PC-9 (cell line): ENCODE measurements around the gene AQP3. TPM values are rescaled to one million over a fixed set of nuclear protein-coding genes. Genes with fewer than 3 reads are reported as not detected.
A peak's percentile ranks its signal among the peaks of the same experiment; 100 is the strongest.

Experiments
- BruUV-seq: library from RNA; stranded (reverse); fragments of 400-500 nt; replicated peaks from 2 replicates; lab custom pipeline; 2021; lab: Mats Ljungman, UMichigan
- CTCF ChIA-PET: fragments of 300-600 bp; sonication (Branson Sonifier 250); formaldehyde crosslinking; loops from one replicate; lab custom pipeline; 2022; ENCODE audit warnings: antibody characterized with exemption; lab: Charles Lee
- POLR2A ChIA-PET: fragments of 300-600 bp; sonication (Branson Sonifier 250); formaldehyde crosslinking; loops from one replicate; lab custom pipeline; 2022; ENCODE audit warnings: antibody characterized with exemption; ENCODE audit not compliant: unreplicated experiment; lab: Charles Lee
- DNase-seq, 2 experiments: peaks; one replicate each; pipeline versions ENCODE4 v3.0.0 to v3.0.0-alpha.2; 2015 to 2022; ENCODE audit warnings: mixed read lengths in 1 of 2
- H2AFZ ChIP-seq: fragments of 200-600 bp; sonication (generic); 2 replicates; pipeline ENCODE4 v1.8.1; 2017; ENCODE audit warnings: antibody characterized with exemption
- H3F3A ChIP-seq: fragments of 200-600 bp; sonication (generic); 2 replicates; pipeline ENCODE4 v1.8.1; 2017; ENCODE audit warnings: antibody characterized with exemption, mild to moderate bottlenecking, low read depth; ENCODE audit not compliant: insufficient read depth
- H3K27ac ChIP-seq: fragments of 200-600 bp; sonication (generic); 2 replicates; pipeline ENCODE4 v1.6.1; 2016; ENCODE audit warnings: mixed run types
- H3K27me3 ChIP-seq: fragments of 200-600 bp; sonication (generic); 2 replicates; pipeline ENCODE4 v1.6.1; 2016; ENCODE audit warnings: low read depth, mixed run types; ENCODE audit not compliant: insufficient read depth
- H3K36me3 ChIP-seq: fragments of 200-600 bp; sonication (generic); 2 replicates; pipeline ENCODE4 v1.6.1; 2016; ENCODE audit warnings: low read depth, mixed run types
- H3K4me1 ChIP-seq: fragments of 200-600 bp; sonication (generic); replicated peaks from 2 replicates; pipeline ENCODE4 v1.6.1; 2016; ENCODE audit warnings: mixed run types; ENCODE audit not compliant: insufficient read depth
- H3K4me2 ChIP-seq: fragments of 200-600 bp; sonication (generic); 2 replicates; pipeline ENCODE4 v1.6.1; 2017; ENCODE audit warnings: mixed run types
- H3K4me3 ChIP-seq: fragments of 200-600 bp; sonication (generic); 2 replicates; pipeline ENCODE4 v1.6.1; 2016; ENCODE audit warnings: mixed run types
- H3K79me2 ChIP-seq: fragments of 200-600 bp; sonication (generic); 2 replicates; pipeline ENCODE4 v1.6.1; 2017; ENCODE audit warnings: low read depth, mixed run types
- H3K9me2 ChIP-seq: fragments of 200-600 bp; sonication (generic); 2 replicates; pipeline ENCODE4 v1.8.1; 2017; ENCODE audit warnings: mild to moderate bottlenecking; ENCODE audit not compliant: insufficient read depth
- H3K9me3 ChIP-seq: fragments of 200-600 bp; sonication (generic); 2 replicates; pipeline ENCODE4 v1.8.1; 2016; ENCODE audit warnings: low read depth; ENCODE audit not compliant: insufficient read depth
- H4K20me1 ChIP-seq: fragments of 200-600 bp; sonication (generic); 2 replicates; pipeline ENCODE4 v1.8.1; 2017; ENCODE audit not compliant: insufficient read depth
- EZH2 ChIP-seq: fragments of 200-600 bp; sonication (generic); IDR thresholded peaks from 2 replicates; pipeline ENCODE4 v1.8.0; 2017; ENCODE audit warnings: antibody characterized with exemption, low read depth
- intact Hi-C: fragments of 100-400 bp; cut with micrococcal nuclease; formaldehyde crosslinking; loops from one replicate; pipeline ENCODE4 v1.10.0; 2022; ENCODE audit not compliant: unreplicated experiment
- total RNA-seq: library from RNA; stranded (reverse); gene quantifications from 2 replicates; pipeline ENCODE4 v1.2.3, GENCODE V29; 2021
- TF ChIP-seq, protein P1 (sequence below): fragments of 200-600 bp; sonication (generic); conservative IDR thresholded peaks from 2 replicates; pipeline ENCODE4 v1.6.1; 2017; ENCODE audit warnings: mixed run types, antibody characterized with exemption, mild to moderate bottlenecking, moderate library complexity

AQP3 gene
- total RNA-seq, 1 experiment from 2014 or later = 9.9 TPM

DNA sequence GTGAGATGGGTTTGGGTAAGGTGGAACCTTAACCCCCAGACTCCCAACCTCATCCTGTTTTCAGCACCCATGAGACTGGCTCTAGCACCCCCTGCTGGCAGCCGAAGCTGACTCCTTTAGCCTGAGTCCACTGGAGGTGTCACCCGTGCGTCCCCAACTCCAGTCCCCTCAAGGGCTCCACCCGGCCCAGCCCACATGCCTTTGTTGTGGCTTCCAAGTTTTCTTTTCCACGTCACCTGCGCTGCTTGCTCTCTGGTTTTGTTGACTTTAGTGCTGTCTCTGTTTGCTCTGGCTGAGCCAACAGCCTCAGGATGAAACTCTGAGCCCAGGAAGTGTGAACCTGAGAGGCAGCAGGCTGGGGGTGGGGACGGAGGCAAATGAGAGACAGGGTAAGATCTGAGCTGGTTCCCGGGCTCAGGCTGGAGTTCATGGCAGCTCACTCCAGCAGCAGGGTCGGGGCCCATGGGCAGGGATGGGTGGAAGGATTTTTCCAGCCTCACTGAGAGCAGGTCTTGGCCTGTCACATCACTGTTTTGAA lies 31.8 kb downstream of the AQP3 start:
- Histone ChIP-seq H3K27me3 (no peaks in the 10 kb centered on the region), H3K4me2 (peak overlapping the region; percentile 61), H3K4me1 (peaks cover 27% of the 10 kb centered on the region), H3K9me2 (no peaks in the 10 kb centered on the region), H3K36me3 (no peaks in the 10 kb centered on the region), H2AFZ (no peak overlapping the region), H4K20me1 (no peaks in the 10 kb centered on the region), H3K79me2 (no peaks in the 10 kb centered on the region), H3K9me3 (no peaks in the 10 kb centered on the region), H3K4me3 (no peak overlapping the region), H3F3A (no peaks in the 10 kb centered on the region), H3K27ac (peak overlapping the region; percentile 22; the same call in 1 of the 2 replicates)
- intact Hi-C loops = loop anchor here (5.0 kb wide), 1 partner anchor 37 kb away; no protein-coding TSS in a partner anchor
- POLR2A ChIA-PET = interaction anchor here (0.5 to 0.7 kb wide), 2 partner anchors 21 to 25 kb away, joined by 3 to 9 read pairs; no protein-coding TSS in a partner anchor
- peak; percentile 80 to 95 for DNase-seq
- CTCF ChIA-PET = interaction anchor here (0.6 to 2.0 kb wide), 7 partner anchors 12 to 51 kb away, joined by 3 to 17 read pairs (median 7); partner anchors contain the start of gene AQP3
- TF ChIP-seq EZH2 = no peak
- TF ChIP-seq, protein P1, sequence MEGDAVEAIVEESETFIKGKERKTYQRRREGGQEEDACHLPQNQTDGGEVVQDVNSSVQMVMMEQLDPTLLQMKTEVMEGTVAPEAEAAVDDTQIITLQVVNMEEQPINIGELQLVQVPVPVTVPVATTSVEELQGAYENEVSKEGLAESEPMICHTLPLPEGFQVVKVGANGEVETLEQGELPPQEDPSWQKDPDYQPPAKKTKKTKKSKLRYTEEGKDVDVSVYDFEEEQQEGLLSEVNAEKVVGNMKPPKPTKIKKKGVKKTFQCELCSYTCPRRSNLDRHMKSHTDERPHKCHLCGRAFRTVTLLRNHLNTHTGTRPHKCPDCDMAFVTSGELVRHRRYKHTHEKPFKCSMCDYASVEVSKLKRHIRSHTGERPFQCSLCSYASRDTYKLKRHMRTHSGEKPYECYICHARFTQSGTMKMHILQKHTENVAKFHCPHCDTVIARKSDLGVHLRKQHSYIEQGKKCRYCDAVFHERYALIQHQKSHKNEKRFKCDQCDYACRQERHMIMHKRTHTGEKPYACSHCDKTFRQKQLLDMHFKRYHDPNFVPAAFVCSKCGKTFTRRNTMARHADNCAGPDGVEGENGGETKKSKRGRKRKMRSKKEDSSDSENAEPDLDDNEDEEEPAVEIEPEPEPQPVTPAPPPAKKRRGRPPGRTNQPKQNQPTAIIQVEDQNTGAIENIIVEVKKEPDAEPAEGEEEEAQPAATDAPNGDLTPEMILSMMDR = peak; percentile 83
- BruUV-seq = no TSS peak

DNA sequence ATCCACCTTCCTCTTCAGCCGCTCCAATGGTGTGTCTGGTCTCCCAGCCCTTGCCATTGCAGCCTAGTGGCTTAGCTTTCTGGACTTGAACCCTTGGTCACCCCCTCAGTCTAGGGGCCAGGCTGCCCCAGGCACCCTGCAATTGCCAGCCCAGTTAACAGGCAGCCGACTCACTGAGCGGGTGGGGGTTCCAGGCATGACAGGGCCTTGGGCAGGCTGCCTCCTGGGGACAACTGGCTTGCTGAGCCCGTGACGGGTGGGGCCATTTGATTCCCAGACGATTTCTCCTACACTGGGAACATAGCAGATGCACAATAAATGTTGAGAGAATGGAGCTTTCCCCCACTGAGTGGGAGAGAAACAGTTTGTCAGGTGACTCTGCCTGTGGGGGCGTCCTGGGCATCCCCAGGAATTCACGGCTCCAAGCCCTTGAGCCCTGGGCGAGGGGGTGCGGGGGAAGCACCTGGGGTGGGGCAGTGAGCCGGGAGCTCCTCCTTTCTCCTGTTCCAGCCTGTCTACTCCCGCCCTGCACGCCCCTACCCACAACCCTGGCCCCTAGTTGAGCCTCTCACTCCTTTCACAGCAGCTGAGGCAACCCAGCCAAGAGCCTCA lies 32.4 kb downstream of the AQP3 start:
- Histone ChIP-seq H3K4me3 (no peak overlapping the region), H3F3A (no peaks in the 10 kb centered on the region), H4K20me1 (no peaks in the 10 kb centered on the region), H3K27me3 (no peaks in the 10 kb centered on the region), H3K36me3 (no peaks in the 10 kb centered on the region), H3K79me2 (no peaks in the 10 kb centered on the region), H2AFZ (no peak overlapping the region), H3K4me2 (0 out of 2 replicates have a peak overlapping the region, but pooled peaks have one; percentile 13), H3K4me1 (peaks cover 27% of the 10 kb centered on the region), H3K9me2 (no peaks in the 10 kb centered on the region), H3K27ac (no peak overlapping the region), H3K9me3 (no peaks in the 10 kb centered on the region)
- no peak for DNase-seq
- TF ChIP-seq, protein P1 = no peak
- TF ChIP-seq EZH2 = no peak
- no TSS peak for BruUV-seq
- POLR2A ChIA-PET = interaction anchor here (0.7 kb wide), 1 partner anchor 22 kb away, joined by 9 read pairs; no protein-coding TSS in a partner anchor
- intact Hi-C loops = loop anchor here (5.0 kb wide), 1 partner anchor 37 kb away; no protein-coding TSS in a partner anchor
- CTCF ChIA-PET = interaction anchor here (1.4 to 2.0 kb wide), 3 partner anchors 11 to 52 kb away, joined by 5 to 11 read pairs (median 9); no protein-coding TSS in a partner anchor

DNA sequence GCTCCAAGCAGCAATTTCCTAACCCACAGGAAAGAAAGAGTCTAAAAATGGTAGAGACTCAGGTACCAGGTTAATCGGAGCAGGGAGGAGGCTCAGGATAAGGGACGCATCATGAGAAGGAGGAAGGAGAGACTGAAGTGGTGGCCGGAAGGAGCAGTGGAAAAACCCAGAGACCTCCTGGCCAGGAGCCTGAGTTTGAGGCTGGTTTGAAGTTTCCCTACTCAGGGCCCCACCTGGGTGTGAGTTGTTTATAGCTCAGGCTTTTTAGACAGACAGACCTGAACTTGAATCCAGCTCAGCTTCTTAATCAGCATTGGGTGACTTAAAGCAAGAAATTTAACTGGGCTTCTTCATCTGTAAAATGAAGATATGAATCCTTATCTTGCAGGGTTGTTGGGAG lies 33.1 kb downstream of the AQP3 start:
- H3K27ac ChIP-seq = no peak overlapping the region
- H3K27me3 ChIP-seq = no peaks in the 10 kb centered on the region
- H3K79me2 ChIP-seq = no peaks in the 10 kb centered on the region
- TF ChIP-seq EZH2 = no peak
- TF ChIP-seq, protein P1 = no peak
- ChIA-PET POLR2A (no interaction called here), CTCF (interaction anchor here (2.0 kb wide), 1 partner anchor 53 kb away, joined by 5 read pairs; no protein-coding TSS in a partner anchor)
- intact Hi-C loops = no loop called here
- no peaks in the 10 kb centered on the region for H3K9me3 ChIP-seq
- no peaks in the 10 kb centered on the region for H3K36me3 ChIP-seq
- no peak overlapping the region for H3K4me2 ChIP-seq
- peaks cover 27% of the 10 kb centered on the region for H3K4me1 ChIP-seq
- no TSS peak for BruUV-seq
- H3K4me3 ChIP-seq = no peak overlapping the region
- no peaks in the 10 kb centered on the region; the same call in 1 of the 2 replicates for H3F3A ChIP-seq
- no peaks in the 10 kb centered on the region for H4K20me1 ChIP-seq
- DNase-seq = no peak
- H2AFZ ChIP-seq = no peak overlapping the region
- no peaks in the 10 kb centered on the region for H3K9me2 ChIP-seq
